Natural killer cell (primary cell): ENCODE measurements around the gene ESPL1. TPM values are rescaled to one million over a fixed set of nuclear protein-coding genes. Genes with fewer than 3 reads are reported as not detected.
A peak's percentile ranks its signal among the peaks of the same experiment; 100 is the strongest.

Source experiments
- ATAC-seq, 3 donors: fragments of 150-1000 bp in 2 of 3; fragments of 200-7000 bp in 1 of 3; cut with Tn5 transposase; 1 replicate in 1 of 3; 2 replicates in 2 of 3; pipeline ENCODE4 v1.10.0; 2021; ENCODE audit warnings: mild to moderate bottlenecking in 2 of 3, moderate library complexity in 2 of 3
- DNase-seq, 2 donors: peaks; one replicate each; pipeline versions ENCODE4 v3.0.0 to v3.0.0-alpha.2; 2013 to 2021; ENCODE audit warnings: mixed read lengths in 1 of 2
- H3K27ac ChIP-seq: one replicate; pipeline ENCODE4 v1.5.1; 2013; ENCODE audit warnings: mild to moderate bottlenecking, low read length
- H3K27me3 ChIP-seq: one replicate; pipeline ENCODE4 v1.6.1; 2013; ENCODE audit warnings: low read length; ENCODE audit not compliant: control insufficient read depth, insufficient read depth
- H3K36me3 ChIP-seq: one replicate; pipeline ENCODE4 v1.6.1; 2013; ENCODE audit warnings: low read length; ENCODE audit not compliant: control insufficient read depth, insufficient read depth
- H3K4me1 ChIP-seq: one replicate; pipeline ENCODE4 v1.6.1; 2013; ENCODE audit warnings: low read length; ENCODE audit not compliant: control insufficient read depth, insufficient read depth
- H3K4me3 ChIP-seq: one replicate; pipeline ENCODE4 v1.5.1; 2013; ENCODE audit warnings: low read length
- H3K9me3 ChIP-seq: one replicate; pipeline ENCODE4 v1.6.1; 2013; ENCODE audit warnings: low read length; ENCODE audit not compliant: control insufficient read depth, insufficient read depth
- H3K27ac Mint-ChIP-seq, 2 donors: one replicate each; pipeline ENCODE4 v1.8.0; 2022; ENCODE audit warnings: mild to moderate bottlenecking in 2 of 2, mixed read lengths in 2 of 2, moderate library complexity in 1 of 2
- H3K27me3 Mint-ChIP-seq, 2 donors: one replicate each; pipeline ENCODE4 v1.8.0; 2022; ENCODE audit warnings: low read depth in 2 of 2, mixed read lengths in 2 of 2
- H3K36me3 Mint-ChIP-seq: one replicate; pipeline ENCODE4 v1.8.0; 2022; ENCODE audit warnings: mixed read lengths
- H3K4me1 Mint-ChIP-seq, 2 donors: one replicate each; pipeline ENCODE4 v1.8.0; 2022; ENCODE audit warnings: mixed read lengths in 2 of 2
- H3K4me3 Mint-ChIP-seq: one replicate; pipeline ENCODE4 v1.8.0; 2022; ENCODE audit warnings: mild to moderate bottlenecking, moderate library complexity, mixed read lengths
- H3K9me3 Mint-ChIP-seq, 2 donors: one replicate each; pipeline ENCODE4 v1.8.0; 2022; ENCODE audit warnings: mixed read lengths in 2 of 2
- CTCF ChIP-seq: fragments of 200-600 bp; IDR thresholded peaks from one replicate; pipeline ENCODE4 v1.8.0; 2022; ENCODE audit warnings: antibody characterized with exemption
- WGBS: methylation state at CpG from one replicate; pipeline ENCODE4 v1.1.7; 2013; ENCODE audit warnings: missing lambda C conversion rate; ENCODE audit not compliant: insufficient coverage; 5-methylcytosine and 5-hydroxymethylcytosine counted together
- intact Hi-C: fragments of 100-400 bp; cut with micrococcal nuclease; formaldehyde crosslinking; loops from one replicate; pipeline ENCODE4 v1.14.2; 2022
- total RNA-seq, 4 donors: library from RNA; stranded (reverse); fragments of 120-200 nt in 1 of 4; gene quantifications; one replicate each; pipeline versions ENCODE4 v1.2.3 to v1.2.4, GENCODE V29; 2013 to 2022

The ESPL1 gene
- total RNA-seq, 3 donors from 2014 or later (not counting 1 experiment from before 2014, with no cell fraction given), result 1.9 to 5.8 (median 3.1) TPM

- no peaks in the 10 kb centered on the region for H3K9me3 Mint-ChIP-seq
- H3K4me1 Mint-ChIP-seq, result peaks cover 17 to 45% of the 10 kb centered on the region in 2 donors
- H3K4me3 Mint-ChIP-seq, result peak overlapping the region; percentile 47
- intact Hi-C loops, result no loop called here
- Histone ChIP-seq H3K36me3 (peaks cover 2% of the 10 kb centered on the region), H3K27me3 (no peaks in the 10 kb centered on the region), H3K9me3 (no peaks in the 10 kb centered on the region), H3K4me1 (peaks cover 43% of the 10 kb centered on the region), H3K4me3 (no peak overlapping the region), H3K27ac (no peak overlapping the region)
- peak overlapping the region; percentile 63 to 64 for H3K27ac Mint-ChIP-seq
- no peak for TF ChIP-seq CTCF
- H3K36me3 Mint-ChIP-seq, result no peaks in the 10 kb centered on the region
- no peaks in the 10 kb centered on the region for H3K27me3 Mint-ChIP-seq
- no peak for ATAC-seq
- WGBS, result 87% methylated on average over 7 of the region's 10 CpGs
- DNase-seq, result peak in 1 of 2 donors; percentile 26
These were observed 37.8 kb upstream of the ESPL1 start for GRCh38 chr12:53230108-53230845.

GRCh38 chr12:53231671-53231920 lies 36.5 kb upstream of the ESPL1 start:
- no peak for ATAC-seq
- no peak overlapping the region for H3K27ac Mint-ChIP-seq

GRCh38 chr12:53231921-53232645 lies 36.0 kb upstream of the ESPL1 start, which contains the start of gene RARG:
TSS of gene RARG (minus strand) at chr12:53232209. CDS start at chr12:53227545, 4,664 bp downstream.
- Histone ChIP-seq H3K9me3 (no peaks in the 10 kb centered on the region), H3K4me1 (peaks cover 61% of the 10 kb centered on the region), H3K4me3 (peak within 1 kb of the TSS; percentile 47), H3K27ac (peak within 1 kb of the TSS; percentile 63), H3K36me3 (peaks cover 2% of the 10 kb centered on the region), H3K27me3 (no peaks in the 10 kb centered on the region)
- intact Hi-C loops, result loop anchor here (1.0 kb wide), 1 partner anchor 12 kb away; no protein-coding TSS in a partner anchor
- Mint-ChIP-seq H3K27ac (peak within 1 kb of the TSS; percentile 39 to 87), H3K9me3 (no peaks in the 10 kb centered on the region), H3K4me3 (peak within 1 kb of the TSS; percentile 93), H3K4me1 (peaks cover 27 to 48% of the 10 kb centered on the region in 2 donors), H3K27me3 (no peaks in the 10 kb centered on the region), H3K36me3 (no peaks in the 10 kb centered on the region)
- DNase-seq (peak; percentile 51 to 78), ATAC-seq (peak; percentile 76 to 81 (median 80))
- no peak for TF ChIP-seq CTCF
- under 1% methylated on average over 32 of the region's 44 CpGs for WGBS

More at GRCh38 chr12:53231671-53231920, 36.5 kb upstream of the ESPL1 start:
- 2% methylated on average over 9 of the region's 9 CpGs for WGBS
- no peaks in the 10 kb centered on the region for H3K27me3 Mint-ChIP-seq
- H3K4me3 Mint-ChIP-seq, result peak overlapping the region; percentile 74
- peak overlapping the region; percentile 41 for H3K4me3 ChIP-seq
- peaks cover 2% of the 10 kb centered on the region for H3K36me3 ChIP-seq
- TF ChIP-seq CTCF, result no peak
- DNase-seq, result no peak
- H3K36me3 Mint-ChIP-seq, result no peaks in the 10 kb centered on the region
- H3K9me3 Mint-ChIP-seq, result no peaks in the 10 kb centered on the region
- intact Hi-C loops, result no loop called here
- H3K4me1 ChIP-seq, result peaks cover 56% of the 10 kb centered on the region
- no peaks in the 10 kb centered on the region for H3K27me3 ChIP-seq
- peak overlapping the region; percentile 37 for H3K27ac ChIP-seq
- H3K4me1 Mint-ChIP-seq, result peaks cover 24 to 47% of the 10 kb centered on the region in 2 donors
- no peaks in the 10 kb centered on the region for H3K9me3 ChIP-seq
